D721Med (cell line): ENCODE measurements around the gene SLFN5.
"Not testable (repeated sequence)": the region's sequence is repeated elsewhere in the genome, so short reads cannot be mapped to it uniquely, and the experiment has no call there.

Experiments used
- DNase-seq: peaks from one replicate; pipeline ENCODE4 v3.0.0; 2011; ENCODE audit warnings: low spot score; ENCODE audit not compliant: insufficient read length
- FAIRE-seq: peaks from 2 replicates; lab custom pipeline; 2011; peaks lifted over from hg19 to GRCh38; lab: Jason Lieb, UNC
- TF ChIP-seq, protein P1 (sequence below): IDR thresholded peaks from 2 replicates; pipeline ENCODE4 v1.5.1; 2012; ENCODE audit warnings: mild to moderate bottlenecking, control low read depth; ENCODE audit not compliant: insufficient read depth; ENCODE audit errors: missing control alignments

SLFN5 gene

DNA sequence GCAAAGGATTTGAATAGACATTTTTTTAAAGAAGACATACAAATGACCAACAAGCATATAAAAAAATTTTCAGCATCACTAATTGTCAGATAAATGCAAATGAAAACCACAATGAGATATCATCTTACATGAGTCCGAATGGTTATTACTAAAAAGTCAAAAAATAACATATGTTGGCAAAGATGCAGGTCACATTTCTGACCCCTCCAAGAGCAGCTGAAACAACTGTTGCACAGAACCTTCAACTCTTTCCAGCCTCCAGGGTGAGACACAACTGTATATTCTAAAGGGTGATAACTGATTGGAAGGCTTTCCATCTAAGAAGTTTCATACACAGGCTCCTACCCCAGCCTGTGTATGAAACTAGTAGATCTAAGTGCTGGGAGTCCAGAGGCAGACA lies 51.9 kb downstream of the SLFN5 start:
- DNase-seq: no peak
- FAIRE-seq: no peak
- TF ChIP-seq, protein P1, sequence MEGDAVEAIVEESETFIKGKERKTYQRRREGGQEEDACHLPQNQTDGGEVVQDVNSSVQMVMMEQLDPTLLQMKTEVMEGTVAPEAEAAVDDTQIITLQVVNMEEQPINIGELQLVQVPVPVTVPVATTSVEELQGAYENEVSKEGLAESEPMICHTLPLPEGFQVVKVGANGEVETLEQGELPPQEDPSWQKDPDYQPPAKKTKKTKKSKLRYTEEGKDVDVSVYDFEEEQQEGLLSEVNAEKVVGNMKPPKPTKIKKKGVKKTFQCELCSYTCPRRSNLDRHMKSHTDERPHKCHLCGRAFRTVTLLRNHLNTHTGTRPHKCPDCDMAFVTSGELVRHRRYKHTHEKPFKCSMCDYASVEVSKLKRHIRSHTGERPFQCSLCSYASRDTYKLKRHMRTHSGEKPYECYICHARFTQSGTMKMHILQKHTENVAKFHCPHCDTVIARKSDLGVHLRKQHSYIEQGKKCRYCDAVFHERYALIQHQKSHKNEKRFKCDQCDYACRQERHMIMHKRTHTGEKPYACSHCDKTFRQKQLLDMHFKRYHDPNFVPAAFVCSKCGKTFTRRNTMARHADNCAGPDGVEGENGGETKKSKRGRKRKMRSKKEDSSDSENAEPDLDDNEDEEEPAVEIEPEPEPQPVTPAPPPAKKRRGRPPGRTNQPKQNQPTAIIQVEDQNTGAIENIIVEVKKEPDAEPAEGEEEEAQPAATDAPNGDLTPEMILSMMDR: no peak

DNA sequence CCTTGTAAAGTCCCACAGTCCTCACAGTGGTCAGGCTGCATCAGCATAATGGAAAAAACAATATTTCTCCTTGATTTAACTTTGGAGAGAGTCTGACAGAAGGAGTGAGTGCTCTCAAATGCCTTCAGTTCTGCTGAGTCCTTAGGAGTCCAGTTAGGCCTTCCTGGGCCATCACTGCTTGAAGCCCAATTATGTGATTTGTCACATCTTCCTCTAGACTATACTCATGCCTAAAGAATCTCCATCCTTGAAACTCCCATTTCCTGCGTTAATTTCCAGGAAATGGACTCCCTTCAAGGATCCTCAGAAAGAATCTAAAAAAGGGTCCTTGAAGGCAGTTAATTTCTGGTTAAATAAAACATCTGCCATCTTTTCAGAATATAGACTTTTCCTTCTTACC lies 52.8 kb downstream of the SLFN5 start:
- no peak for DNase-seq
- no peak for FAIRE-seq

DNA sequence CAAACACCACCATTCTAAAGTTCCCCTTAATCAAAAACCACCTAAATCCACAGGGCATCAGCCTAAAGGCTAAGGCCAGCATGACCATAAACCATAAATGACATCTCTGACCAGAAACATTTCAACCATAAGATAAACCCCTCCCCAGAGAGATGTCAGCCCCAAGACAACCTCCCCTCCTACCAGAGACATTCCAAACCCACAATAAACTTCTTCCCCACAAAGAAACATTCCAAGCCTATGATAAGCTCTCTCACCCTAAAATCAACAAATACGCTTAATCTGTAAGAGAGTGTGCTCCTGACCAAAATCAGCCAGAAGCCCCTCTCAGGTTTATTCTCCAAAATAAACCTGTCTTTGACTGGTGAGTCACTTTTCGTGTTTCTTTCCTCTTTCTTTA lies 54.8 kb downstream of the SLFN5 start:
- TF ChIP-seq, protein P1: no peak
- no peak for FAIRE-seq
- no peak for DNase-seq

More for the DNA sequence above, 52.8 kb downstream of the SLFN5 start:
- TF ChIP-seq, protein P1: no peak

DNA sequence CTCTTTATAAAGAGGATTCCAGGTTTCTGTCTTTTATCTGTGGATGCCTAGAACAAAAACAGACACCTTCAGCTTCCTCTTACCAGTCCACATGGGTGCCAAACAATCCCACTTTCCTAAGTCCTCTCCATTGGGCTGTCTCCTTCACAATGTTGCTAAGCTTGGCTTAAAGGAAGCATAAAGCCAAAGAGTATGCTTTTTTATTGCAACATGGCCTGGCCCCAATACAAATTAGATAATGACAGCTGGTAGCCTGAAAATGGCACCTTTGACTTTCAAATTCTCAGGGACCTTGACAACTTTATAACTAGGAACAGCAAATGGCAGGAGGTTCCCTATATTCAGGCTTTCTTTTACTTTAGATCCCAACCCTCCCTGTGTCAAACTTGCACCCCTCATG lies 55.8 kb downstream of the SLFN5 start:
- no peak for DNase-seq

DNA sequence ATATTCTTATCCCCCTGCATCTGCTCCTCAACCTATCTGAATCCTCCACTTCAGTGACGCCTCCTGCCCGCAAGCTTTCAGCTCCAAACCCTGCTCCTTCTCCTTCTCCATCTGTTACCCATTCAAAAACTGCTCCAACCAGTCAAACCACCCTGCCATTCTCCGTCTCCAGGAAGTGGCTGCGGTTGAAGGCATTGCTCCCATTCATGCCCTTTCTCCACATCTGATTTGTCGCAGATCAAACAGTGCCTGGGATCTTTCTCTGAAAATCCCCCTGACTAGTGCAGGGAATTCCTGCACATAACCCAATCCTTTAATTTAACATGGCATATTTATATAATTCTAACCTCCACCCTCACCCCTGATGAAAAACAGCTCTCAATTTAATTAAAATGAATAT lies 56.3 kb downstream of the SLFN5 start:
- TF ChIP-seq, protein P1: no peak
- DNase-seq (no peak), FAIRE-seq (no peak)

More for the DNA sequence above, 55.8 kb downstream of the SLFN5 start:
- no peak for FAIRE-seq
- TF ChIP-seq, protein P1: no peak

DNA sequence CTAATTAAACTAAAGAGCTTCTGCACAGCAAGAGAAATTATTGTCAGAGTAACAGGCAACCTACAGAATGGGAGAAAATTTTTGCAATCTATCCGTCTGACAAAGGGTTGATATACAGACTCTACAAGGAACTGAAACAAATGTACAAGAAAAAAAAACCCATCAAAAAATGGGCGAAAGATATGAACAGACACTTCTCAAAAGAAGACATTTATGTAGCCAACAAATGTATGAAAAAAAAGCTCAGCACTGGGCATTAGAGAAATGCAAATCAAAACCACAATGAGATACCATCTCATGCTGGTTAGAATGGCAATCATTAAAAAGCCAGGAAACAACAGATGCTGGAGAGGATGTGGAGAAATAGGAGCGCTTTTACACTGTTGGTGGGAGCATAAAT lies 66.5 kb downstream of the SLFN5 start:
- DNase-seq, FAIRE-seq: not testable (repeated sequence)

DNA sequence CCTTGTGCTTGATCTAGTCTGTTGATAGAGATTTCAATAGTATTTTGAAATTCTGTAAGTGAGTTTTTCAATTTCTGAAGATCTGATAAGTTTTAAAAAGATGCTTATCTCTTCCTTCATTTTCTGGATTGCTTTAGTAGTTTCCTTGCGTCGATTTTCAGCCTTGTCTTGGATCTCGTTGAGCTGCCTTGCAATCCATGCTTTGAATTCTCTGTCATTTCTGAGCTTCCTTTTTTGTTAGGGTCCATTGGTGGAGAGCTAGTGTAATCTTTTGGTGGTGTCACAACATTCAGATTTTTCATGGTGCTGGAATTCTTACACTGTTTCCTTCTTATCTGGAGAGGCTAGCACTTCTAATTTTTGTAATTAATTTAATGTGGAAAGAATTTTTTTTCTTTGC lies 69.5 kb downstream of the SLFN5 start:
- no peak for FAIRE-seq

More for the DNA sequence above, 69.5 kb downstream of the SLFN5 start:
- no peak for DNase-seq
- TF ChIP-seq, protein P1: no peak
